Muscle of arm (tissue), 12 donors: ENCODE data around the gene CBX7. TPM values are rescaled to one million over a fixed set of nuclear protein-coding genes. Genes with fewer than 3 reads are reported as not detected.
"Not testable (repeated sequence)": the region's sequence is repeated elsewhere in the genome, so short reads cannot be mapped to it uniquely, and the experiment has no call there.

Experiments
- DNase-seq: peaks from one replicate; pipeline ENCODE4 v3.0.0-alpha.2; 2013
- polyA plus RNA-seq, 12 donors: library from polyadenylated mRNA; unstranded; fragments of 120-200 nt; gene quantifications; one replicate each; pipeline ENCODE4 v1.2.1, GENCODE V29; 2013; ENCODE audit not compliant: insufficient read length in 12 of 12

Gene CBX7
- polyA plus RNA-seq, 12 donors = 2.4 to 7.5 (median 3.7) TPM; not detected in 1

DNA sequence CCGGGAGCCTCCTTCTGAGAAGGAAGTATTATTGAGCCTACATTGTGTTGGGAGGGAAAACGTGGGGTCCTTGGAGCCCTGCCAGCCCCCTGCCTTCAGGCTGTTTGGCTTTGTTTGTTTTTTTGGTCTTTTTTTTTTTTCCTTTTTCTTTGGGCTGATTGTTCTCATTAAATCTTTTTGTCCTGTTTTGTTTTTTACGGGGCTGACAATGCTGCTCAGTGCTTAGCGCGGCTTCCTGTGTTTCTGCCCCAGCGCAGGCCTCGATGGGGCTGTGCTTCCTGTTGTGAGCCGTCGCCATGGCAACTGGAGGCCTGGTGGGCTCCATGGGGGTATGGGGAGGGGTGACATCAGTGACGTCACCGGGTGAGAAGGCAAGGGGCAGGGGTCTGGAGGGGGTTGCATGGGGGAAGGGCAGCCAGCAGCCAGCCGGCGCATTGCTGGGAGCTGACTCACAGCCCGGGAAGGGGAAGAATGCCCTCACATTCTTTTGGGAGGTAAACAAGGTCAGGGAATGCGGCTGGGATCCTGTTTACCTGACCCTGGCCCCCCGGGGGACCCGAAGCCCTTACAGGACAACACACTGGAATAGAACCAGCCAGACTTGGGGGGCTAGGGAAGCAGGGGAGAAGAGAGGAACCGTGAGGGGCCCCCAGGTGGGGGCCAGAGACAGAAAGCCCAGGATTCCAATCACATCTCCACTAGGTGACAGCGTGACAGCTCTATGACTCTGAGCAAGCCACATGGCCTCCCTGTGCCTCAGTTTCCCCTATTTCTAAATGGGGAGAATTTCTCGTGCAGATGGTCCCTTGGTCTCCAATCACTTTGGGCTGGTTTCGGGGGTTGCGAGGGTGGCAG, 22.2 kb upstream of the CBX7 start:
- peak; percentile 70 for DNase-seq

DNA sequence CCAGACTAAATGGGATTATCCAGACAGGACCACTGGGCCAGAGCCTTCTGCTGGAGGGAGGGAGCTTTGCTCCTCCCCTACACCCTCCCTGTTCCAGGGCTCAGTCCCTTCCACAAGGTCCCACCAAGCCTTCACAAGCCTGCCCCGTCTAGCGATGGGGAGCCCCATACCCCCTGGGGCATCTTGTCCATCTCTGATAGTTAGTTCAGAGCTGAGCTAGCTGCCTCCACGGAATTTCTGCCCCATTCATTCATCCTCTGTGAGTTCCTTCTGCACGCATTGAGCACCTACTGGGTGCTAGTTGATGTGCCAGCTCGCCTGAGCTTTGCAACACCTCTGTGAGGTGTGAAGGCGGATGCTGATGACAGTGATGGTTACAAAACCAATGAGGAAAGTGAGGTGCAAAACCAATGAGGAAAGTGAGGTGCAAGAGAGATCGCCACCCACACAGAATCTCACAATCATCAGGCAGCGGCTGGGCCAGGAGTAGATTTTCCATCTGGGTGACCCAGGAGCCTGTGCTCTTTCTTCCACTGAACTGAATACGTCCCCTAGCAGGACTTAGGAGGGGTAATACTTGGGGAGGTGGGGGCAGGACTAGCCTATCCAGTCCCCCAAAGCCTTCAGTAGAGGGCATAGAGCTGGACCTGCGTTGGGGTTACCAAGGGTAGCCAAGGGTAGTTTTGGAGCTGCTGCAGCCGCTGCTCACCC, 21.5 kb upstream of the CBX7 start:
- no peak for DNase-seq

DNA sequence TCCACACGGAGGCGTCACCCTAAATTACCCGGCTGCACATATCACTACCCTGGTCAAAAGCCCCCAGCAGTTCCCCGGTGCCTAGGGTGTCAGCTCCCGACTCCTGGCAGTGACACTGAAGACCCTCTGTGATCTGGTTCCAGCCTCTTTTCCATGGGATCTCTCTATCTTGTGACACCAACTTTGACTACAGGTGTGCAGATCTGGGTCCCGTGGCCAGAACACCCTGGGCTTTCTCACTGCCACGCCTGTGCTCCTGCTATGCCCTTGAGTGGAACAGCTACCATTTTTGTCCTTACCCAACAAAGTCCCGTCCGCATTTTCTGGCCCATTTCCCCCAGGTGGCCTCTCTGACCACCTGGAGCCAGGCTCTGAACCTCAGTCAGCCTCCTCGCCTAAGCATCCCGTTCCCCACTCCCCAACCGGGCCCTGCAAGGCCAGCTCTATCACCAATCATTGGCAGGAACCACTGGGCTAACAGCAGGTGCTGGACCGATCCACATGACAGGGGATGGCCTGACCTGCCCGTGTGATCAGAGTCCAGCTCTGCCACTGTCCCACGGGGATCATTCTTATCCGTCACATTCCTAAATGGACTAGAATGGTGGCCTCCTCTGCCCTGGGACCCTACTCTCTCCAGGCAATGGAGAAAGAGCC, 20.7 kb upstream of the CBX7 start:
- no peak for DNase-seq

DNA sequence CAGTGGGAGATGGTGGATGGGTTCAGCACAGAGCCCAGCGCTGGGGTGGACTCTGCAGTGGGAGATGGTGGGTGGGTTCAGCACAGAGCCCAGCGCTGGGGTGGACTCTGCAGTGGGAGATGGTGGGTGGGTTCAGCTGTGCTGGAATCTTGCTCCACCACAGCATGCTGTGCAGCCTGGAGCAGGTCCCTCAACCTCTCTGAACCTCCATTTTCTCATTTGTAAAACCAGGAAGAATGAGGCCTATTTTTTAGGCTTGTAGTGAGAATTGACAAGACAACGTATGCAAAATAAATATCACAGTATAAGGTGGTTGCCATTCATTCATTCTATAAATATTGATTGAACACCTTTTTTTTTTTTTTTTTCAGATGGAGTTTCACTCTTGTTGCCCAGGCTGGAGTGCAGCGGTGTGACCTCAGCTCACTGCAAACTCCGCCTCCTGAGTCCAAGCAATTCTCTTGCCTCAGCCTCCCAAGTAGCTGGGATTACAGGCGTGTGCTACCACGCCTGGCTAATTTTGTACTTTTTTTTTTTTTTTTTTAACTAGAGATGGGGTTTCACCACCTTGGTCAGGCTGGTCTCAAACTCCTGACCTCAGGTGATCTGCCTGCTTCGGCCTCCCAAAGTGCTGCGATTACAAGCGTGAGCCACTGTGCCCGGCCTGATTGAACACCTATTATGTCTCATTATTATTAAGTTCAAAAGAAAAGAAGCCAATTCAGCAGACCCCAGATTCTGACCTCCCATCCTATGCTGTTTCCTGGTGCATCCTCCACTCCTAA, 20.0 kb upstream of the CBX7 start:
- DNase-seq = not testable (repeated sequence)

DNA sequence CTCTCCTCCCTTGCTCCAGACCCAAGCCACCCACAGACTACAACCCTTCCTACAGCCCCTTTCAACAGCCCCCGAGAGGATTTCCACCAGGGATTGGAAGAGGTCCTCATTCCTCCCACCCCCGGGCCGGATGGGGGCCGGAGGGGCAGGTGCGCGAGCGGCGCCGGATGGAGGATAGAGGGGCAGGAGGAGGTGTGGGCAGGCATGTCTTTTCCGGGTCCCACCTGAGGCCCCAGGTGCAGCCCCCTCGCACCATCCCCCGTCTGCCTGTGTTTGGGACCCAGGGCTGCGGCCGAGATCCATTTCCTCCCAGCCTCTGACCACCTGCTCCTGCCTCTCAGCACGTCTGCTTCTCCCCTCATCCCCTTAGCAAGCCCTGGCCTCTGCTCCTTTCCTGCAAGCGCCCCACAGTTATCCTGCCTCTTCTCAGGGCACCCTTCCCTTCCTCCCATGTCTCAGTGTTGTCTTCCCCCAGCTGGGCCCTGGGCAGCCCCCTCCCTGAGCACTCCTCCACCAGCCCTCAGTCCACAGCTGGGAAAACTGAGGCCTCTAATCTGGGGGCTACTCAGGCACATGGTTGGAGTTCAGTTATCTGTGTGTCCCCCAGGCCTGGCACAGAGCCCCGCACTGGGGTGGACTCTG, 19.3 kb upstream of the CBX7 start:
- DNase-seq = no peak

DNA sequence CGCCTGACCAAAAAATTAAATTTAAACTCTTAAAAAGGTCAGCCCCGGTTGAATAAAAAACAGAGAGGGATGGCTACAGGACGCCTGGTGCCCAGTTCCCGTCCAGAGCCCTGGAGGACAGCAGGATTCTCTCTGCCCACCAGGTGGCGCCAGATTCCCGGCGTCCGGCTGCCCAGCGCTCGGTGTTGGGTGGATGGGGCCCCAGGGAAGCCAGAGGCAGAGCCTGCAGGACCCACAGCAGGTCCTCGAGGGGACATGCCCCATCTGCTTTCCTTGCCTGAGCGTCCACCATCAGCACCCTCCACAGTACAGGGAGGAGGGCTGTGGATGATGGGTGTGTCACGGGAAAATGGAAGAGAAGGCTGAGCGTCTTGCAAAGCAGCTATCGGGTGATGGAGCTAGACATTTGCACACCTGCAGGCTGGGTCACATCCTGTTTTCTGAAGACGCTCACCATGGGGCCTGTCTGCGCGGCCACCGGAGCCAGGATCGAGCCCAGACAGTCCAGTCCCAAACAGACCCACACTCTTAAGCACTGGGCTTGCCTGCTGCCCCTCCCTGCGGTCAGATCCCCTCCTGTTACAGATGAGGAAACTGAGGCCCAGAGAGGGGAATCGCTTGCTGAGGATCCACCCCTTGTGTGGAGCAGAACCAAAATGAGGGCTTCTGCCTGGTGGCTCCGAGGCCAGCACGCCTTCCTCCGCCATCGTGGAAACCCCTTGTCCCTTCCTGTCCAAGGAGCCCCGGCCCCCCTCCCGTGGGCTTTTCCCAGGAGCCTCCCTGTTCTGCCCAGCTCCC, 18.5 kb upstream of the CBX7 start:
- DNase-seq = peak; percentile 83

DNA sequence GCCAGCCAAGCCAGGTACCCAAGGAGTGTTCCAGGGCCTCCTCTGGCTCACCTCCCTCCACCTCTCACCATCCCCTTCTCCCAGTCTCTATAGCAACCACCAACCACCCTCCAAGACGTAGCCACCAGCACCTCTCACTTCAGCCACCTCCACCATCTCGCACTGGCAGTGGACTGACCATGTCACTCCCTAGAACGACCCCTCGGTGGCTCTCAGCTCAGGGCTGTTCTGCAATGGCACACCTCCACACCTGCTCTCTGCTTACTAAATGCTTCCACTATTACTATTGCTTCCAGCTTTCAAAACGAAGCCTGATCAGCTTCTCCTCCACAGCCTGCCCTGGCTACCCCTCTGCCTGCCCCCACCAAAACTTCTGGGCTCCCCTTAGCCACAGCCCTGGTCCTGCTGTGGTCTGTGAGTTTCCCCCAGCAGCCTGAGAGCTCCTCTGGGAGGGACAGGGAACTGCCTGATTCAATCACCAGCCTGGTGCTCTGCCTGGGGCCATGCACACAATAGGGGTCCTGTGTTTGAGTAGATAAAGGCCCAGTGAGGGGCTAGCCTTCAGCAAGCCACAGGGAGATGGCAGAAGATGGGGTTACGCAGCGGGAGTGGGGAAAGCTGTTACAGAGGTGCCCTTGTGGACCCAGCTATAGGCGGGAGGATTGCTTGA, 17.5 kb upstream of the CBX7 start:
- DNase-seq = no peak

DNA sequence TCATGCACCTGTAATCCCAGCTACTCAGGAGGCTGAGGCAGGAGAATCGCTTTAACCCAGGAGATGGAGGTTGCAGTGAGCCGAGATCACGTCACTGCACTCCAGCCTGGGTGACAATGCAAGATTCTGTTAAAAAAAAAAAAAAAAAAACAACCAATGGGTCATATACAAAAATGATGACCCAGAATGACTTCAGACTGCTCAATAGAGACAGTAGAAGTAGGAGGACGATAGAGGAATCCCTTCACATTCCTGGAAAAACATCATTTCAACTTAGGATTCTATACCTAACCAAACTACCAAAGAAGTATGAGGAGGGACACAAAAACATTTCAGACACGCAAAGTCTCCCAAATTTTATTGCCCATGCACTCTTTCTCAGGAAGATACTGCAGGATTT, 14.1 kb upstream of the CBX7 start:
- no peak for DNase-seq

DNA sequence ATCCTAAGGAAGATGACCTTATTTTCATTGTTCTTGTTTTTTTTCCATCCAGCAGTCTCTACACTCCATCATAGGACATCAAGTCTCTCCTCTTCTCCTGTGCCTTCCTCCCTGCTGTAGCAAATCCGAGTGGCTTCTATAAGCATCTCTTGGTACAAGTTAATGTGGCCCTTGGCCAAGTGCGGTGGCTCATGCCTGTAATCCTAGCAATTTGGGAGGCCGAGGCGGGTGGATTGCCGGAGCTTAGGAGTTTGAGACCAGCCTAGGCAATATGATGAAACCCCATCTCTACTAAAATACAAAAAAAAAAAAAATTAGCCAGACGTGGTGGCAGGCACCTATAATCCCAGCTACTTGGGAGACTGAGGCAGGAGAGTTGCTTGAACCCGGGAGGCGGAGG, 3.6 kb upstream of the CBX7 start:
- DNase-seq = not testable (repeated sequence)

DNA sequence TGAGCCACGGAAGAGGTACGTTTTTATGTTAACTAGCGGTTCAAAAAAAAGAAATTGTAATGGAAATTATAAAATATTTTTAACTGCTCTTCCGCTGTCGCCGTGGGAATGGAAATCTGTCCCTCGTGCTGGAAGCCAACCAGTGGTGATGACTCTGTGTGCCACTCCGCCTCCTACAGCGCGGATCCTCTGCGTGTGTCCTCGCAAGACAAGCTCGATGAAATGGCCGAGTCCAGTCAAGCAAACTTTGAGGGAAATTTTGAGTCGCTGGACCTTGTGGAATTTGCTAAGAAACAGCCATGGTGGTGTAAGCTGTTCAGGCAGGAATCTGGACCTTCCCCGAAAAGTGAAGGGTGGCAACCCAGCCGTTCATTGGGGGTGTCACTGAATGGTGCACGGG, 2.9 kb upstream of the CBX7 start:
- DNase-seq = no peak

DNA sequence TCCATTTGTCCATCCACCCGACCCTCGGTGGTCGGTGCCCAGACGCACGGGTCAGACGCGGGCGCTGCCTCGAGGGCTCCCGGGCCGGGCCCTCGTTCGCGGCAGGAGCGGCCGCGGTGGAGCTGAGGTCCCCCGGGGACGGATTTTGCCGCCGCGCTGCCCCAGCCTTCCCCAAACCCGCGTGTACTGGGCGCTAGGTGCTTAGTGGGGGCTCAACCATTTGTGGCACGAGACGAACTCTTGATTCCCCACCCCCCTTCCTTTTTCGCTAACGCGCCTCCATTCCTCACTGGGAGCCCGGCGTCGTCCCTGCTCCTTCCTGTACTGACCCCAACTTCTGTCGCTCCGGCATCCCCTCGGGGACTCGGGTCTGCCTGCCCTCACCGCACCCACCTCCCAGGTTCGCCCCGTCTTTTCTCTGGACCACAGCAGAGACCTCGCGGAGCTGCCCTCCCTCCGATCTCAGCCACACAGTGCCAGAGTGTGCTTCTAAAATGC, 789 bp upstream of the CBX7 start:
- no peak for DNase-seq

DNA sequence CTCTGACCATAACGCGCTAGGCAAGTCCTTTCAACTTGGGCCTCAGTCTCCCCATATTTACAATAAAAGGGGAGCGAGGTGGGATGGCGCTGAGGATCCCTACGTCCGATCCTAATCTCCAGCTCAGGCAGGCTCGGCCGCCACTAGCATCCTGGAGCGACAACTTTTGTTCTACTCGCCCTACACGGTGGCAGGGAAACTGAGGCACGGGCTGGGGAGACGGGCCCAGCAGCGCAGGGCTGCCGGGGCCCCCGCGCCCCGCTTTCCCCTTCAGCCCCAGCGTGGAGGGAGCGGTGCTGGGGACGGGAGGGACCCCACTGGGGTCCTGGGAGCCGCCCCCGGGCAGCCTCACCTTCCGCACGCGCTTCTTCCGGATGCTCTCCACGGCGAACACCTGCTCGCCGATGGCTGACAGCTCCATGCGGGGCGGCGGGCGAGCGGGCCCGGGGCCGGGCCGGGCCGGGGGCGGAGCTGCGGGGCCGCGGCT, 413 bp downstream of the CBX7 start:
- DNase-seq = no peak

DNA sequence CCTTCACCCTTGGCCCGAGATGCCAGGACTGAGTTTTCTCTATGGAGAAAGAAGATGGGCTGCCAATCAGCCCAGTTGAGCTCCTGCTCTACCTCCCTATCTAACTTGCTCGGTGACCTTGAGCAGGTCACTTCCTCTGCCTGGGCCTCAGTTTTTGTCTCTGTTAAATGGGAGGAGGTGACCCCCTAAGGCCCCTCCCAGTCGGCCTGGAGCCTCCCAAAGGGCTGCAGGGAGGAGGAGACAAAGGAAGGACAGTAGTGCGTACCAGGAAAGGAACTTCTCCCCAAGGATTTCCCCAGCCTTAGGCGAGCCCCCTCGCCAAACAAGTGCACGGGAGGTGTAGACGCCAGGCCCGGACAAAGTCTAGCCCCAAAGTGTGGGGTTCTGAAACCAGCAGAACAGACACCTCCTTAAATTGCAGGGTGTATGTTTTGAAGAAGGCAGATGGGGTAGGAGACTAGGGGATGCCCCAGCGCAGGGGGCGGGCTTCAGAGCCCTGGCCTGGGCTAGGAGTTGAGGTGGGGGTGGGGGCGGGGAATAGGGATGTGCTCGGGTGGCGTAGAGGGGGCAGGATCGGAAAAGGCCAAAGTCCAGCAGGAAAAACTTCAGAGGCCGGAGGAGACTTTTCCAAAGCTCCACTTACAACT, 1.0 kb downstream of the CBX7 start:
- no peak for DNase-seq

DNA sequence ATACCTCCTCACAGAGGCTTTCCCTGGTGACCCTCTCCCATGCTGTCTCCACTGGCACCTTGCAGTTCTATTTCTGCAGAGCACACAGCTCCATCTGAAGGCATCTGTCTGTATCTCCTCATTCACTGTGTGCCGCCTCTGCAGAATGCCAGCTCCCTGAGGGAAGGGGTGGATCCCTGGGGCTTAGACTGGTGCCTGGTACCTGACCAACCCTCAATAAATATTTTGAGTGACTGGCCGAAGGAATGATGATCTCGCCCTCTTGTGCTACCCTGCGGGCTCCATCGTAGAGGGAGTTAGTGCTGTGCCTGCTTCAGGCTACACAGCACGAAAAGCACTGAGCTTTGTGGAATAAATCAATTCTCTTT, 1.6 kb downstream of the CBX7 start:
- no peak for DNase-seq

DNA sequence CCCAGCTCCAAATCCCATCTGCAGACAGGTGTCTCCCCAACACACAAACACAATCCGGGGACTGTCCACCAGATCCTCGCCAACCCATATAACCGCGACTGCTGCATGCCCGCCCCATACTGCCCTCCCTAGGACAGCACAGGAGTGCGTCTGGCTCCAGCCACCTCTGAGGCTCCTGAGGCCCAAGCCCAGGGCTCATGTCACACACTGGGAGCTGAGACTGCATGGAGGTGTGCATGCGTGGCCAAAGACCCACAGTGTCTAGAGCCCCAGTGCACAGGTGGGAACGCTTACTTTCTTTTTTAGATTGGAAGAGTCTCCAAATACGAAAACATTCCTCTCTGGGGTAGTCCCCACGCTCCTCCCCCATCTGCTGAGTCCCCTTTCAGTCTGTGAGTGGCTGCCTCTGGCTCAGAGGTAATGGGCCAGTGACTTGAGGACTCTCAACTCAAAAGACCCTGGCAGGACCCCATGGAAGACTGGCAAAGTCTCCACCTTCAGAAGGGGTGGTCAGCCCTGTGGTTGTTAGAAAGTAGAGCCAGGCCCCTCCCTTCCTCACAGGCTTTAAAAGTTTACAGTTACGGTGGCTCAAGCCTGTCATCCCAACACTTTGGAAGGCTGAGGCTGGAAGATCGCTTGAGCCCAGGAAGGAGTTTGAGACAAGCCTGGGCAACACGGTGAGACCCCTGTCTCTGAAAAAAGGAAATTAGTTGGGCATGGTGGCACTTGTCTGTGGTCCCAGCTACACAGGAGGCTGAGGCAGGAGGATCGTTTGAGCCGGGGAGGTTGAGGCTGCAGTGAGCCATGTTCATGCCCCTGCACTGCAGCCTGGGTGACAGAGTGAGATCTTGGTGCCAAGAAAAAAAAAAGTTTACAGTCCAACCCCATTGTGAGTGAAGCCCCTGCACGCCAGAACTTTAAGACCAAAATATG, 2.3 kb downstream of the CBX7 start:
- no peak for DNase-seq

DNA sequence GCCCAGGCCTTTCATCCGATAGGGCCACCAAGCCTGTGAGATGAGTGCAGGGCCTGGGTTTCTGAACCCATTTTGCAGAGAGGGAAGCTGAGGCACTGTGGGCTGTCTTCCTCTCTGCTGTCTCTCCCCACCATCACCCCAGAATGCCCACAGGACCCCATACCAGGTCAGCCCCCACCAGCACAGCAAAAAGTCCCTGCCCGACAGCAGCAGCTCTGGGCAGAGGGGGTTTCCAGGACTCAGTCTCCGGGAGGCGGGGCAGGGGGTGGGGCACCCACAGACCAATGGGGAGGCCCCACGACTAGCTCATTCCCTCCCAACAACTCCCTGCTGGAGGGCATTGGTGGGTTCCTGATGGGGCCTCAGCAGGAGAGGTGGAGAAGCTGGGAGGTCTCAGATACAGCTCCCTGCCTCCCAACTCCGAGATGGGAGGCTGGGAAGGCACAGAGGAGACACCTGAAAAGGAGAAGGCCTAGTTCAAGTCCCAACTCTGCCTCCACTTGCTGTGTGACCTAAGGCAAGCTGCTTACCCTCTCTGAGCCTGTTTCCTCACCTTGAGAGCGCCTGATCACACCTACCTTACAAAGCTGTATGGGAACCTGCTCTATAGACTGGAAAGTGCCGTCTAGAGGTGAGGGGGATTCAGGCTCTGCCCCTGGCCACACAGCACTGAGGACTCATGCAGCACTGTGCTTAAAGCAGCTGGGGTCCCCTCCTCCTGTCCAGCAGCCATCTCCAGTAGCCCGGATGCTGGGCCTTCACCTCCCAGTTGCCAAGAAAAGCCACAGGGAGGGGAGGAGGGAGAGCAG, 3.5 kb downstream of the CBX7 start:
- DNase-seq = no peak
